Measurements from ENCODE around the gene CACNA1I.

DNA sequence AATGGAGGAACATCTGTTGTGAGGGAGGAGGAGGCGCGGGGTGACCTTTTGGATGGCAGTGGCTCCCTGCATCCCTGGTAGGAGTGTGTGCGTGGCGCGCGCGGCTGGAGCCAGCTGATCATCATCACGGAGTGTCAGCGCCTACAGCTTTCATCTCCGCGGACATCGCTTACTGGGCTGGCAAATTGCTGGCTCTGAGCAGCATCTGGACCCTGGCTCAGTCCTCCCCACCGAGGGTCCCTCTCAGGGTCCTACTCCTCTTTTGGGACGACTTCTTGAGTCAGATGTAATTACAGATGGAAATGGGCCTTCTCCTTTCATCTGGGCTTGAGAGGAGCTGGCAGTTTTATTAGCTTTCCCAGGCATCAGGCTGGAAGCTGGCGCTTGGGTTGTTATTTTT is 85.3 kb downstream of the CACNA1I start:
- TF ChIP-seq CTCF (conservative IDR thresholded peaks at IDR 0.05; ENCODE audit: low read depth, low read length), result no peak
- no peak for TF ChIP-seq EZH2 (IDR thresholded peaks at IDR 0.05; ENCODE audit: borderline replicate concordance, low read depth, low read length, poor library complexity, severe bottlenecking)
